ENCODE data around the gene RBPJL.

RBPJL gene

GRCh38 chr20:45258664-45259063 is 48.0 kb upstream of the RBPJL start:
- TF ChIP-seq PATZ1 (CRISPR knock-in tag; IDR thresholded peaks at IDR 0.05; ENCODE audit: borderline replicate concordance) (no peak), ZC3H10 (CRISPR knock-in tag; IDR thresholded peaks at IDR 0.05) (no peak), GLIS3 (CRISPR knock-in tag; IDR thresholded peaks at IDR 0.05) (no peak), ESRRG (CRISPR knock-in tag; IDR thresholded peaks at IDR 0.05) (no peak), ARNTL (CRISPR knock-in tag; IDR thresholded peaks at IDR 0.05; ENCODE audit: borderline replicate concordance, low read depth) (no peak), ISL1 (CRISPR knock-in tag; IDR thresholded peaks at IDR 0.05) (no peak)
- TF ChIP-seq, protein P1, sequence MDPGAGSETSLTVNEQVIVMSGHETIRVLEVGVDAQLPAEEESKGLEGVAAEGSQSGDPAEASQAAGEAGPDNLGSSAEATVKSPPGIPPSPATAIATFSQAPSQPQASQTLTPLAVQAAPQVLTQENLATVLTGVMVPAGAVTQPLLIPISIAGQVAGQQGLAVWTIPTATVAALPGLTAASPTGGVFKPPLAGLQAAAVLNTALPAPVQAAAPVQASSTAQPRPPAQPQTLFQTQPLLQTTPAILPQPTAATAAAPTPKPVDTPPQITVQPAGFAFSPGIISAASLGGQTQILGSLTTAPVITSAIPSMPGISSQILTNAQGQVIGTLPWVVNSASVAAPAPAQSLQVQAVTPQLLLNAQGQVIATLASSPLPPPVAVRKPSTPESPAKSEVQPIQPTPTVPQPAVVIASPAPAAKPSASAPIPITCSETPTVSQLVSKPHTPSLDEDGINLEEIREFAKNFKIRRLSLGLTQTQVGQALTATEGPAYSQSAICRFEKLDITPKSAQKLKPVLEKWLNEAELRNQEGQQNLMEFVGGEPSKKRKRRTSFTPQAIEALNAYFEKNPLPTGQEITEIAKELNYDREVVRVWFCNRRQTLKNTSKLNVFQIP (CRISPR knock-in tag; IDR thresholded peaks at IDR 0.05; ENCODE audit: borderline replicate concordance, low read depth): no peak

DNA sequence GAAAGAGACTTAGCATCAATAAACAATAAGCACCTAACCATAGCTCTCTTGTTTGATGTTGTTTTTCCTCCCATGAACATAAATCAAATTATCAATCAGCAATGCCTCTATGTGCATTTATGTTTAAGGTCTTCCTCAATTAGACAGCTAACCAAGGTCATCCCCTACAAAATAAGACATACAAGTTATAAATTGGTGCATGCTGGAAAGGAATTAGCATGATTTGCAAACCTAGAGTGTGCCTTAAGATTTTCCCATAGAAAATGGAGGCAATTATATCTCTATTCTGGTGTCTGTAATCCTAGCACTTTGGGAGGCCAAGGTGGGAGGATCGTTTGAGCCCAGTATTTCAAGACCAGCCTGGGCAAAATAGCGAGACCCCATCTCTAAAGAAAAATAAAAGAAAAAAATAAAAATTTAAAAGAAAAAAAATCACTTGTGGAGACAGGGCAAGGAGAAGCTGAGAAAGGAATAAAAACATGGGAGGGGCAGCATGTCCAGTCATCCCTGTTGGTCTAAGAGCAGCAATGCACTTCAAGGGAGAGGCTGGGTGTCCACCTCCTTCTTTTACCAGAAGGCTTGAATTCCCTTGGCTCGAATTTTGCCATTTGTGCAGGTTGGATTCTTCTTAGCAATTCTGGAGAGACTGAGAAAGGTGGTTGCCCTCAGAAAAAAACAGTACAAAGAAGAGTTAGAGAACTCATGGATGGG is 42.9 kb upstream of the RBPJL start:
- TF ChIP-seq, protein P2, sequence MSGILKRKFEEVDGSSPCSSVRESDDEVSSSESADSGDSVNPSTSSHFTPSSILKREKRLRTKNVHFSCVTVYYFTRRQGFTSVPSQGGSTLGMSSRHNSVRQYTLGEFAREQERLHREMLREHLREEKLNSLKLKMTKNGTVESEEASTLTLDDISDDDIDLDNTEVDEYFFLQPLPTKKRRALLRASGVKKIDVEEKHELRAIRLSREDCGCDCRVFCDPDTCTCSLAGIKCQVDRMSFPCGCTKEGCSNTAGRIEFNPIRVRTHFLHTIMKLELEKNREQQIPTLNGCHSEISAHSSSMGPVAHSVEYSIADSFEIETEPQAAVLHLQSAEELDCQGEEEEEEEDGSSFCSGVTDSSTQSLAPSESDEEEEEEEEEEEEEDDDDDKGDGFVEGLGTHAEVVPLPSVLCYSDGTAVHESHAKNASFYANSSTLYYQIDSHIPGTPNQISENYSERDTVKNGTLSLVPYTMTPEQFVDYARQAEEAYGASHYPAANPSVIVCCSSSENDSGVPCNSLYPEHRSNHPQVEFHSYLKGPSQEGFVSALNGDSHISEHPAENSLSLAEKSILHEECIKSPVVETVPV (CRISPR knock-in tag; IDR thresholded peaks at IDR 0.05): no peak
- TF ChIP-seq ZFP30 (CRISPR knock-in tag; IDR thresholded peaks at IDR 0.05): no peak
- no peak for TF ChIP-seq SNAI2 (CRISPR knock-in tag; IDR thresholded peaks at IDR 0.05)
- TF ChIP-seq ISL1 (CRISPR knock-in tag; IDR thresholded peaks at IDR 0.05): no peak
- TF ChIP-seq, protein P3, sequence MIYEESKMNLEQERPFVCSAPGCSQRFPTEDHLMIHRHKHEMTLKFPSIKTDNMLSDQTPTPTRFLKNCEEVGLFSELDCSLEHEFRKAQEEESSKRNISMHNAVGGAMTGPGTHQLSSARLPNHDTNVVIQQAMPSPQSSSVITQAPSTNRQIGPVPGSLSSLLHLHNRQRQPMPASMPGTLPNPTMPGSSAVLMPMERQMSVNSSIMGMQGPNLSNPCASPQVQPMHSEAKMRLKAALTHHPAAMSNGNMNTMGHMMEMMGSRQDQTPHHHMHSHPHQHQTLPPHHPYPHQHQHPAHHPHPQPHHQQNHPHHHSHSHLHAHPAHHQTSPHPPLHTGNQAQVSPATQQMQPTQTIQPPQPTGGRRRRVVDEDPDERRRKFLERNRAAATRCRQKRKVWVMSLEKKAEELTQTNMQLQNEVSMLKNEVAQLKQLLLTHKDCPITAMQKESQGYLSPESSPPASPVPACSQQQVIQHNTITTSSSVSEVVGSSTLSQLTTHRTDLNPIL (CRISPR knock-in tag; IDR thresholded peaks at IDR 0.05; ENCODE audit: low read depth): no peak
- TF ChIP-seq ZNF70 (CRISPR knock-in tag; IDR thresholded peaks at IDR 0.05): no peak
- TF ChIP-seq, protein P1 (CRISPR knock-in tag; IDR thresholded peaks at IDR 0.05; ENCODE audit: borderline replicate concordance, low read depth): no peak
- no peak for TF ChIP-seq PPARA (CRISPR knock-in tag; IDR thresholded peaks at IDR 0.05; ENCODE audit: borderline replicate concordance)
- no peak for ATAC-seq

More at GRCh38 chr20:45258664-45259063, 48.0 kb upstream of the RBPJL start:
- ATAC-seq: no peak

GRCh38 chr20:45266977-45267376 is 39.7 kb upstream of the RBPJL start:
- TF ChIP-seq ISL1 (CRISPR knock-in tag; IDR thresholded peaks at IDR 0.05) (no peak), ZFP30 (CRISPR knock-in tag; IDR thresholded peaks at IDR 0.05) (no peak), ZNF8 (CRISPR knock-in tag; IDR thresholded peaks at IDR 0.05) (no peak)
- TF ChIP-seq, protein P2 (CRISPR knock-in tag; IDR thresholded peaks at IDR 0.05): no peak
- TF ChIP-seq, protein P1 (CRISPR knock-in tag; IDR thresholded peaks at IDR 0.05; ENCODE audit: borderline replicate concordance, low read depth): no peak

DNA sequence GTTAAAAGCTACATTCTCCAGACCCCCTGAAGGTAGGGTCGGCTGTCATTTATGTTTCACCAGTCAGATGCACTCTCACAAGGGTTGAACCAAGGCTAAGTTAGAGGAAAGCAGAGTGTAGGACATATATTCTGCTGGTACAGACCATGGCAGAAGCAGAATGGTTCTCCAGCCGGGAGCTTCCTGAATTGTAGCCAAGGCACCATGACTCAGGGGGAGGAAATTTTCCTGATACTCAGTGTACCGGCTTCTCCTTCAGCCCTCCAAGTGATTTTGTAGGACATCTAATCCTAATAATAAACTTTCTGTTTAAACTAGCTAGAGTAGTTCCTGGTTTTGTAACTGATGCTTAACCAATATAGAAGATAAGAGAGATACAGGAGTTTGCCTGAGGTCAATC is 38.1 kb upstream of the RBPJL start:
- no peak for TF ChIP-seq ZNF8 (CRISPR knock-in tag; IDR thresholded peaks at IDR 0.05)
- no peak for TF ChIP-seq PPARA (CRISPR knock-in tag; IDR thresholded peaks at IDR 0.05; ENCODE audit: borderline replicate concordance)
- TF ChIP-seq OSR1 (CRISPR knock-in tag; IDR thresholded peaks at IDR 0.05): no peak
- no peak for TF ChIP-seq ESRRG (CRISPR knock-in tag; IDR thresholded peaks at IDR 0.05)
- TF ChIP-seq, protein P1 (CRISPR knock-in tag; IDR thresholded peaks at IDR 0.05; ENCODE audit: borderline replicate concordance, low read depth): no peak
- no peak for TF ChIP-seq ZC3H10 (CRISPR knock-in tag; IDR thresholded peaks at IDR 0.05)
- TF ChIP-seq GLIS3 (CRISPR knock-in tag; IDR thresholded peaks at IDR 0.05): no peak
- no peak for ATAC-seq

More at GRCh38 chr20:45266977-45267376, 39.7 kb upstream of the RBPJL start:
- no peak for ATAC-seq

Measured in SK-N-SH treated with all-trans-retinoic acid at 6 μM for 48 hours (cell line).